Measurements from ENCODE around the gene SLC48A1. TPM values are rescaled to one million over a fixed set of nuclear protein-coding genes. Genes with fewer than 3 reads are reported as not detected.

SLC48A1 gene
- total RNA-seq, 1 experiment from 2014 or later = 37.5 TPM

- no peaks in the 10 kb centered on the region for H3K4me1 Mint-ChIP-seq (ENCODE audit: low read depth, unreplicated experiment)
- no peak overlapping the region for H3K27ac Mint-ChIP-seq (ENCODE audit: unreplicated experiment)
- H3K4me3 Mint-ChIP-seq (ENCODE audit: unreplicated experiment) = no peak overlapping the region
- Histone ChIP-seq H3K4me3 (ENCODE audit: low read depth, low read length) (no peak overlapping the region), H3K36me3 (ENCODE audit: control insufficient read depth, insufficient read depth, low read length) (no peaks in the 10 kb centered on the region), H3K27me3 (replicated peaks; ENCODE audit: control insufficient read depth, insufficient read depth, low read length) (no peaks in the 10 kb centered on the region), H3K4me1 (no peaks in the 10 kb centered on the region), H3K9me3 (no peaks in the 10 kb centered on the region)
- intact Hi-C loops (cut with micrococcal nuclease; ENCODE audit: unreplicated experiment) = no loop called here
- no TSS peak for BruUV-seq (replicated peaks)
- ChIA-PET CTCF (interaction anchor here (2.8 kb wide), 1 partner anchor 9 kb away, joined by 14 read pairs; no protein-coding TSS in a partner anchor), POLR2A (no interaction called here)
- H3K27me3 Mint-ChIP-seq (ENCODE audit: insufficient read depth, unreplicated experiment) = no peaks in the 10 kb centered on the region
- TF ChIP-seq CTCF (IDR thresholded peaks at IDR 0.05; ENCODE audit: insufficient read depth in 1 of 2, low read depth in 1 of 2, low read length in 1 of 2, severe bottlenecking in 1 of 2, unreplicated experiment in 1 of 2) = no peak
- H3K36me3 Mint-ChIP-seq (ENCODE audit: insufficient read depth, unreplicated experiment) = peaks cover 5% of the 10 kb centered on the region
- H3K9me3 Mint-ChIP-seq (ENCODE audit: unreplicated experiment) = no peaks in the 10 kb centered on the region
- DNase-seq = no peak
Measured at GRCh38 chr12:47734725-47735480, 38.1 kb upstream of the SLC48A1 start.

GRCh38 chr12:47735649-47736048, 37.4 kb upstream of the SLC48A1 start:
- DNase-seq = no peak
- no peaks in the 10 kb centered on the region for H3K4me1 ChIP-seq
- H3K27me3 ChIP-seq (replicated peaks; ENCODE audit: control insufficient read depth, insufficient read depth, low read length) = no peaks in the 10 kb centered on the region
- no peaks in the 10 kb centered on the region for H3K4me1 Mint-ChIP-seq (ENCODE audit: low read depth, unreplicated experiment)
- ChIA-PET POLR2A (no interaction called here), CTCF (interaction anchor here (0.6 to 1.6 kb wide), 4 partner anchors 20 to 103 kb away, joined by 3 to 17 read pairs (median 4); no protein-coding TSS in a partner anchor)
- TF ChIP-seq CTCF (IDR thresholded peaks at IDR 0.05; ENCODE audit: insufficient read depth in 1 of 2, low read depth in 1 of 2, low read length in 1 of 2, severe bottlenecking in 1 of 2, unreplicated experiment in 1 of 2) = no peak
- peaks cover 5% of the 10 kb centered on the region for H3K36me3 Mint-ChIP-seq (ENCODE audit: insufficient read depth, unreplicated experiment)
- H3K36me3 ChIP-seq (ENCODE audit: control insufficient read depth, insufficient read depth, low read length) = no peaks in the 10 kb centered on the region
- no peak overlapping the region for H3K27ac Mint-ChIP-seq (ENCODE audit: unreplicated experiment)
- H3K4me3 ChIP-seq (ENCODE audit: low read depth, low read length) = no peak overlapping the region
- no peak overlapping the region for H3K4me3 Mint-ChIP-seq (ENCODE audit: unreplicated experiment)
- intact Hi-C loops (cut with micrococcal nuclease; ENCODE audit: unreplicated experiment) = no loop called here
- no peaks in the 10 kb centered on the region for H3K9me3 Mint-ChIP-seq (ENCODE audit: unreplicated experiment)
- no TSS peak for BruUV-seq (replicated peaks)
- H3K27me3 Mint-ChIP-seq (ENCODE audit: insufficient read depth, unreplicated experiment) = no peaks in the 10 kb centered on the region
- no peaks in the 10 kb centered on the region for H3K9me3 ChIP-seq

- Histone ChIP-seq H3K9me3 (no peaks in the 10 kb centered on the region), H3K4me3 (ENCODE audit: low read depth, low read length) (no peak overlapping the region), H3K36me3 (ENCODE audit: control insufficient read depth, insufficient read depth, low read length) (no peaks in the 10 kb centered on the region), H3K4me1 (no peaks in the 10 kb centered on the region), H3K27me3 (replicated peaks; ENCODE audit: control insufficient read depth, insufficient read depth, low read length) (no peaks in the 10 kb centered on the region)
- TF ChIP-seq CTCF (IDR thresholded peaks at IDR 0.05; ENCODE audit: insufficient read depth in 1 of 2, low read depth in 1 of 2, low read length in 1 of 2, severe bottlenecking in 1 of 2, unreplicated experiment in 1 of 2) = no peak
- Mint-ChIP-seq H3K4me3 (ENCODE audit: unreplicated experiment) (no peak overlapping the region), H3K27me3 (ENCODE audit: insufficient read depth, unreplicated experiment) (no peaks in the 10 kb centered on the region), H3K27ac (ENCODE audit: unreplicated experiment) (no peak overlapping the region), H3K4me1 (ENCODE audit: low read depth, unreplicated experiment) (no peaks in the 10 kb centered on the region), H3K36me3 (ENCODE audit: insufficient read depth, unreplicated experiment) (peaks cover 5% of the 10 kb centered on the region), H3K9me3 (ENCODE audit: unreplicated experiment) (no peaks in the 10 kb centered on the region)
- intact Hi-C loops (cut with micrococcal nuclease; ENCODE audit: unreplicated experiment) = no loop called here
- DNase-seq = no peak
- BruUV-seq (replicated peaks) = no TSS peak
- POLR2A ChIA-PET = no interaction called here
- CTCF ChIA-PET = interaction anchor here (0.6 to 1.6 kb wide), 6 partner anchors 11 to 103 kb away, joined by 3 to 17 read pairs (median 3); partner anchors contain the start of gene ENDOU
Measured at GRCh38 chr12:47736216-47736615, 36.8 kb upstream of the SLC48A1 start.

Data from Caco-2 (cell line).